H9 (cell line): ENCODE data around the gene OR8B8. TPM values are rescaled to one million over a fixed set of nuclear protein-coding genes. Genes with fewer than 3 reads are reported as not detected.
A peak's percentile ranks its signal among the peaks of the same experiment; 100 is the strongest.

Experiments used
- DNase-seq: peaks from one replicate; pipeline ENCODE4 v3.0.0-alpha.2; 2017
- H2AFZ ChIP-seq: one replicate; pipeline ENCODE4 v1.6.1; 2013; ENCODE audit warnings: mild to moderate bottlenecking, low read length, control low read depth, moderate library complexity
- H2AK5ac ChIP-seq: 2 replicates; pipeline ENCODE4 v1.6.1; 2013; ENCODE audit warnings: low read length, control low read depth, mixed read lengths; ENCODE audit not compliant: insufficient read length
- H2BK120ac ChIP-seq: one replicate; pipeline ENCODE4 v1.6.1; 2013; ENCODE audit warnings: low read depth, mild to moderate bottlenecking, low read length, control low read depth, inconsistent platforms; ENCODE audit not compliant: poor library complexity, severe bottlenecking
- H2BK12ac ChIP-seq: 2 replicates; pipeline ENCODE4 v1.6.1; 2013; ENCODE audit warnings: low read length, control low read depth, mixed read lengths, low read depth; ENCODE audit not compliant: insufficient read length
- H2BK15ac ChIP-seq: 2 replicates; pipeline ENCODE4 v1.6.1; 2013; ENCODE audit warnings: low read depth, low read length, control low read depth
- H2BK20ac ChIP-seq: one replicate; pipeline ENCODE4 v1.6.1; 2013; ENCODE audit warnings: low read depth, mild to moderate bottlenecking, low read length, control low read depth, inconsistent platforms; ENCODE audit not compliant: poor library complexity, severe bottlenecking
- H2BK5ac ChIP-seq: 2 replicates; pipeline ENCODE4 v1.6.1; 2013; ENCODE audit warnings: low read length, control low read depth, mixed read lengths; ENCODE audit not compliant: insufficient read length
- H3K14ac ChIP-seq: 2 replicates; pipeline ENCODE4 v1.6.1; 2013; ENCODE audit warnings: low read length, control low read depth; ENCODE audit not compliant: insufficient read depth
- H3K18ac ChIP-seq: 2 replicates; pipeline ENCODE4 v1.6.1; 2013; ENCODE audit warnings: low read depth, mild to moderate bottlenecking, mixed read lengths, low read length, control low read depth; ENCODE audit not compliant: insufficient read length
- H3K23ac ChIP-seq: 2 replicates; pipeline ENCODE4 v1.6.1; 2013; ENCODE audit warnings: low read length, control low read depth, mixed read lengths, low read depth; ENCODE audit not compliant: insufficient read length
- H3K23me2 ChIP-seq: 2 replicates; pipeline ENCODE4 v1.6.1; 2013; ENCODE audit warnings: low read depth, mild to moderate bottlenecking, mixed read lengths, low read length, control low read depth; ENCODE audit not compliant: insufficient read length, poor library complexity, severe bottlenecking
- H3K27ac ChIP-seq: 2 replicates; pipeline ENCODE4 v1.5.1; 2013; ENCODE audit warnings: low read length, control low read depth, mixed read lengths, low read depth; ENCODE audit not compliant: insufficient read length
- H3K27me3 ChIP-seq: 2 replicates; pipeline ENCODE4 v1.6.1; 2013; ENCODE audit warnings: low read length, control low read depth, inconsistent platforms; ENCODE audit not compliant: insufficient read depth
- H3K4ac ChIP-seq: 2 replicates; pipeline ENCODE4 v1.6.1; 2013; ENCODE audit warnings: low read depth, mild to moderate bottlenecking, control low read depth, inconsistent platforms, low read length, moderate library complexity
- H3K4me1 ChIP-seq: 2 replicates; pipeline ENCODE4 v1.6.1; 2013; ENCODE audit warnings: low read length, control low read depth, inconsistent platforms; ENCODE audit not compliant: insufficient read depth
- H3K4me2 ChIP-seq: 2 replicates; pipeline ENCODE4 v1.6.1; 2013; ENCODE audit warnings: low read length, control low read depth, mixed read lengths; ENCODE audit not compliant: insufficient read length, insufficient read depth
- H3K56ac ChIP-seq: 2 replicates; pipeline ENCODE4 v1.6.1; 2013; ENCODE audit warnings: low read depth, mild to moderate bottlenecking, mixed read lengths, low read length, control low read depth; ENCODE audit not compliant: insufficient read length
- H3K79me1 ChIP-seq: 2 replicates; pipeline ENCODE4 v1.6.1; 2013; ENCODE audit warnings: low read depth, mild to moderate bottlenecking, moderate library complexity, low read length, control low read depth, inconsistent platforms; ENCODE audit not compliant: insufficient read depth, poor library complexity, severe bottlenecking
- H3K79me2 ChIP-seq: 2 replicates; pipeline ENCODE4 v1.6.1; 2013; ENCODE audit warnings: low read length, control low read depth, inconsistent platforms; ENCODE audit not compliant: insufficient read depth
- H3K9ac ChIP-seq: 2 replicates; pipeline ENCODE4 v1.6.1; 2013; ENCODE audit warnings: low read length, control low read depth, mixed read lengths; ENCODE audit not compliant: insufficient read length; ENCODE audit errors: extremely low read depth
- H3K9me3 ChIP-seq: one replicate; pipeline ENCODE4 v1.6.1; 2013; ENCODE audit warnings: low read depth, low read length, inconsistent platforms; ENCODE audit not compliant: control insufficient read depth
- H3T11ph ChIP-seq: one replicate; pipeline ENCODE4 v1.6.1; 2013; ENCODE audit warnings: mild to moderate bottlenecking, low read length, control low read depth, inconsistent platforms
- H4K20me1 ChIP-seq: one replicate; pipeline ENCODE4 v1.6.1; 2013; ENCODE audit not compliant: control insufficient read depth, insufficient read length, insufficient read depth
- H4K5ac ChIP-seq: 2 replicates; pipeline ENCODE4 v1.6.1; 2013; ENCODE audit warnings: low read depth, mild to moderate bottlenecking, mixed read lengths, low read length, control low read depth; ENCODE audit not compliant: insufficient read length
- H4K8ac ChIP-seq: replicated peaks from 2 replicates; pipeline ENCODE4 v1.6.1; 2013; ENCODE audit warnings: low read length, control low read depth, mixed read lengths, low read depth; ENCODE audit not compliant: insufficient read length
- H4K91ac ChIP-seq: 2 replicates; pipeline ENCODE4 v1.6.1; 2013; ENCODE audit warnings: low read depth, mild to moderate bottlenecking, moderate library complexity, mixed read lengths, low read length, control low read depth; ENCODE audit not compliant: insufficient read length
- H3K27ac Mint-ChIP-seq, 3 experiments: 2 replicates in 2 of 3; 3 replicates in 1 of 3; pipeline ENCODE4 v1.8.0; 2020 to 2021; ENCODE audit warnings: mixed read lengths in 3 of 3, mild to moderate bottlenecking in 1 of 3, moderate library complexity in 1 of 3
- H3K27me3 Mint-ChIP-seq: 2 replicates; pipeline ENCODE4 v1.8.0; 2021; ENCODE audit warnings: low read depth, mild to moderate bottlenecking, moderate library complexity, mixed read lengths
- H3K36me3 Mint-ChIP-seq, 3 experiments: 2 replicates in 2 of 3; 3 replicates in 1 of 3; pipeline ENCODE4 v1.8.0; 2020 to 2021; ENCODE audit warnings: low read depth in 3 of 3, mixed read lengths in 3 of 3; ENCODE audit not compliant: insufficient read depth in 1 of 3
- H3K4me1 Mint-ChIP-seq, 2 experiments: 2 replicates each; pipeline ENCODE4 v1.8.0; 2020; ENCODE audit warnings: mixed read lengths in 2 of 2
- H3K4me3 Mint-ChIP-seq, 2 experiments: 2 replicates in 1 of 2; 3 replicates in 1 of 2; pipeline ENCODE4 v1.8.0; 2020 to 2021; ENCODE audit warnings: mild to moderate bottlenecking in 2 of 2, mixed read lengths in 2 of 2, moderate library complexity in 1 of 2
- H3K9me3 Mint-ChIP-seq, 2 experiments: 2 replicates in 1 of 2; 3 replicates in 1 of 2; pipeline ENCODE4 v1.8.0; 2020; ENCODE audit warnings: mild to moderate bottlenecking in 2 of 2, mixed read lengths in 2 of 2, moderate library complexity in 1 of 2
- CTCF ChIP-seq: fragments of 200-600 bp; sonication (generic); conservative IDR thresholded peaks from 3 replicates; pipeline ENCODE4 v1.8.0; 2021; ENCODE audit warnings: antibody characterized with exemption, mild to moderate bottlenecking
- WGBS: extraction: QIAGEN DNeasy Blood & Tissue Kit; methylation state at CpG from one replicate; pipeline ENCODE4 v1.1.7; 2013; ENCODE audit warnings: missing lambda C conversion rate, low lambda C conversion rate, mixed read lengths; ENCODE audit not compliant: insufficient read length; ENCODE audit errors: extremely low coverage; 5-methylcytosine and 5-hydroxymethylcytosine counted together
- total RNA-seq: library from RNA; stranded (reverse); gene quantifications from 2 replicates; pipeline ENCODE4 v1.2.1, GENCODE V29; 2021

Gene OR8B8
- total RNA-seq, 1 experiment from 2014 or later = not detected

- Histone ChIP-seq H2BK20ac (no peak overlapping the region), H3T11ph (no peak overlapping the region), H3K9ac (no peak overlapping the region), H3K18ac (no peak overlapping the region), H3K4ac (no peak overlapping the region), H4K8ac (no peak overlapping the region), H3K56ac (no peak overlapping the region), H2BK5ac (no peak overlapping the region), H3K14ac (no peak overlapping the region), H3K9me3 (no peaks in the 10 kb centered on the region), H2BK120ac (no peak overlapping the region), H3K79me2 (no peaks in the 10 kb centered on the region), H3K27me3 (no peaks in the 10 kb centered on the region), H2BK12ac (no peak overlapping the region), H2AK5ac (no peak overlapping the region), H2BK15ac (no peak overlapping the region), H3K79me1 (no peaks in the 10 kb centered on the region), H4K5ac (no peak overlapping the region), H3K23ac (no peak overlapping the region), H4K91ac (no peak overlapping the region), H3K27ac (no peak overlapping the region), H3K4me2 (no peak overlapping the region), H4K20me1 (no peaks in the 10 kb centered on the region), H3K4me1 (no peaks in the 10 kb centered on the region), H2AFZ (no peak overlapping the region), H3K23me2 (no peaks in the 10 kb centered on the region)
- H3K9me3 Mint-ChIP-seq = peaks cover 6 to 8% of the 10 kb centered on the region in 2 experiments
- peak; percentile 85 for TF ChIP-seq CTCF
- peaks cover 0 to 9% (median 4%) of the 10 kb centered on the region in 3 experiments; a peak in 5 of 7 replicates for H3K36me3 Mint-ChIP-seq
- H3K4me3 Mint-ChIP-seq = no peak overlapping the region
- peaks cover 2% of the 10 kb centered on the region in 2 experiments; a peak in 2 of 4 replicates for H3K4me1 Mint-ChIP-seq
- peak; percentile 64 for DNase-seq
- H3K27me3 Mint-ChIP-seq = peaks cover 1% of the 10 kb centered on the region
- no peak overlapping the region for H3K27ac Mint-ChIP-seq
- WGBS = no CpG with 5 or more reads among the region's 8 CpGs
Observed at GRCh38 chr11:124402326-124402922, 43.1 kb downstream of the OR8B8 start.
